Tibial artery (tissue), 4 donors: ENCODE measurements around the gene SNRPA1.

Experiments used
- DNase-seq, 2 donors: peaks; one replicate each; pipeline ENCODE4 v3.0.0-alpha.2; 2019
- H3K27ac ChIP-seq, 2 donors: fragments of 200-600 bp; sonication (generic) in 1 of 2; 1 replicate in 1 of 2; 2 replicates in 1 of 2; pipeline ENCODE4 v1.5.1; 2018 to 2019; ENCODE audit warnings: mild to moderate bottlenecking in 1 of 2
- H3K27me3 ChIP-seq, 2 donors: fragments of 200-600 bp; sonication (generic) in 1 of 2; one replicate each; pipeline versions ENCODE4 v1.5.1 to v1.6.0; 2016 to 2019
- H3K36me3 ChIP-seq, 3 donors: fragments of 200-600 bp; sonication (generic) in 2 of 3; one replicate each; pipeline ENCODE4 v1.5.1; 2016 to 2019; ENCODE audit warnings: mild to moderate bottlenecking in 2 of 3
- H3K4me1 ChIP-seq, 4 donors: fragments of 200-600 bp; sonication (generic) in 2 of 4; 1 replicate in 3 of 4; 2 replicates in 1 of 4; pipeline ENCODE4 v1.5.1; 2016 to 2019
- H3K4me3 ChIP-seq, 2 donors: fragments of 200-600 bp; sonication (generic) in 1 of 2; 1 replicate in 1 of 2; 2 replicates in 1 of 2; pipeline ENCODE4 v1.5.1; 2018 to 2019; ENCODE audit warnings: mild to moderate bottlenecking in 2 of 2
- H3K9me3 ChIP-seq, 3 donors: fragments of 200-600 bp; sonication (generic) in 1 of 3; one replicate each; pipeline ENCODE4 v1.5.1; 2016 to 2019
- intact Hi-C: fragments of 100-400 bp; cut with DNase I; formaldehyde crosslinking; loops from one replicate; pipeline ENCODE4 v1.15.0; 2023; ENCODE audit warnings: low total_unique reads
- TF ChIP-seq, protein P1 (sequence below), 2 experiments: fragments of 200-600 bp in 1 of 2; fragments of 450-650 bp in 1 of 2; IDR thresholded peaks; one replicate each; pipeline ENCODE4 v1.5.1; 2017 to 2019; ENCODE audit warnings: antibody characterized with exemption in 2 of 2, mild to moderate bottlenecking in 1 of 2, moderate library complexity in 1 of 2

The SNRPA1 gene

DNA sequence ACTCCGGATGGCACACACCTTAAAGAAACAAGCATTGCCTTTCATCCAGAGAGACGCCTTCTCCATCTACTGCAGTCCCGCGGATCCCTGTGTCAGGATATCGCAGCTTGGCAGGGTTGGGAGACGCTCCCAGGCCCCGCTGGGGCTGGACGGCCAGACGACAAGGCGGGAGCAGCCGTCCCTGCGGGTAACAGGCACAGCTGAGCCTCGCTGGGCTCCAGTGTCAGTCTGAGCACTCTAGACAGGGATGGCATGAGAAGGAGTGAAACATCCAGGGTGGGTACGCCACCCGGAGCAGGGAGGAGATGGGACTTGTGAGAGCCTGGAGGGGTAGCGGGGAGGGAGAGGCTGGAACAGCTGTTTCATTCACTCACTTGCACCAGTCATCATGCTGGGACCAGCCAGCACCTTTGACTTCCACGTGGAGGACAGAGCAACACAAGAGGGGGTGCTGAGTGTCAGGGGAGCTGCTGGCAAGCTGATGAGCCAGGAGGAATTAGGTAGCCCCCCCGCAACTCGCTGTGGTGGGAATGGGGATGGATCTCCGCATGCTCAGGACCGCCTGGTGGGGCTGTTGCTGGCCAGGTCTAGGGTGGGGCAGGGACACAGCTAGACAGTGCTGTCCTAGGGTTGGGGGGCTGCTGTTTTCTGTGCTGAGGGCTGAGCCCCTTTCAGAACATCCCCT lies 31.6 kb upstream of the SNRPA1 start:
- Histone ChIP-seq H3K4me3 (no peak overlapping the region), H3K36me3 (no peaks in the 10 kb centered on the region), H3K9me3 (no peaks in the 10 kb centered on the region), H3K27me3 (peaks cover 0 to 6% of the 10 kb centered on the region in 2 donors), H3K27ac (no peak overlapping the region), H3K4me1 (no peaks in the 10 kb centered on the region)
- TF ChIP-seq, protein P1, sequence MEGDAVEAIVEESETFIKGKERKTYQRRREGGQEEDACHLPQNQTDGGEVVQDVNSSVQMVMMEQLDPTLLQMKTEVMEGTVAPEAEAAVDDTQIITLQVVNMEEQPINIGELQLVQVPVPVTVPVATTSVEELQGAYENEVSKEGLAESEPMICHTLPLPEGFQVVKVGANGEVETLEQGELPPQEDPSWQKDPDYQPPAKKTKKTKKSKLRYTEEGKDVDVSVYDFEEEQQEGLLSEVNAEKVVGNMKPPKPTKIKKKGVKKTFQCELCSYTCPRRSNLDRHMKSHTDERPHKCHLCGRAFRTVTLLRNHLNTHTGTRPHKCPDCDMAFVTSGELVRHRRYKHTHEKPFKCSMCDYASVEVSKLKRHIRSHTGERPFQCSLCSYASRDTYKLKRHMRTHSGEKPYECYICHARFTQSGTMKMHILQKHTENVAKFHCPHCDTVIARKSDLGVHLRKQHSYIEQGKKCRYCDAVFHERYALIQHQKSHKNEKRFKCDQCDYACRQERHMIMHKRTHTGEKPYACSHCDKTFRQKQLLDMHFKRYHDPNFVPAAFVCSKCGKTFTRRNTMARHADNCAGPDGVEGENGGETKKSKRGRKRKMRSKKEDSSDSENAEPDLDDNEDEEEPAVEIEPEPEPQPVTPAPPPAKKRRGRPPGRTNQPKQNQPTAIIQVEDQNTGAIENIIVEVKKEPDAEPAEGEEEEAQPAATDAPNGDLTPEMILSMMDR (IDR thresholded peaks at IDR 0.05) = no peak
- peak in 1 of 2 donors; percentile 37 for DNase-seq
- intact Hi-C loops = no loop called here

DNA sequence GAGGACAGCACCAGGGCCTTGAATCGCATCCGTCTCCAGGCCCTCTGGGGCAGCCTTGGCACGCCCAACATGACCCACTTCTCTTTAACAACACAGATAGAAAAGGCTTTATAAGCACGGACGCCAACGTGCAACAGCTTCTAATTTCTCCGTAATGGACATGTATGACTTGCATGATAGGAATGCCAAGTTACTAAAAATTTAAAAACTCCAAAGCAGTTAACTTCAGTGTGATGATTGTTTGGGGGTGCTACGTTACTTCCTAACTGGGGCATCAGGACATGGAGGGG lies 30.9 kb upstream of the SNRPA1 start:
- H3K27ac ChIP-seq = no peak overlapping the region
- DNase-seq = no peak
- no peak overlapping the region for H3K4me3 ChIP-seq
- no peaks in the 10 kb centered on the region for H3K9me3 ChIP-seq
- TF ChIP-seq, protein P1 (IDR thresholded peaks at IDR 0.05) = no peak
- intact Hi-C loops = no loop called here
- no peaks in the 10 kb centered on the region for H3K36me3 ChIP-seq
- H3K27me3 ChIP-seq = peaks cover 0 to 7% of the 10 kb centered on the region in 2 donors
- H3K4me1 ChIP-seq = no peaks in the 10 kb centered on the region

- no peaks in the 10 kb centered on the region for H3K9me3 ChIP-seq
- TF ChIP-seq, protein P1 (IDR thresholded peaks at IDR 0.05) = no peak
- no peak overlapping the region for H3K4me3 ChIP-seq
- no peaks in the 10 kb centered on the region for H3K4me1 ChIP-seq
- H3K36me3 ChIP-seq = no peaks in the 10 kb centered on the region
- peak in 1 of 2 donors; percentile 39 for DNase-seq
- no peak overlapping the region for H3K27ac ChIP-seq
- H3K27me3 ChIP-seq = peaks cover 0 to 11% of the 10 kb centered on the region in 2 donors
- intact Hi-C loops = no loop called here
These were observed 30.4 kb upstream of the SNRPA1 start for GRCh38 chr15:101325263-101326025.

- H3K27ac ChIP-seq = no peak overlapping the region
- no peaks in the 10 kb centered on the region for H3K36me3 ChIP-seq
These were observed 29.6 kb upstream of the SNRPA1 start for GRCh38 chr15:101324524-101325177.

DNA sequence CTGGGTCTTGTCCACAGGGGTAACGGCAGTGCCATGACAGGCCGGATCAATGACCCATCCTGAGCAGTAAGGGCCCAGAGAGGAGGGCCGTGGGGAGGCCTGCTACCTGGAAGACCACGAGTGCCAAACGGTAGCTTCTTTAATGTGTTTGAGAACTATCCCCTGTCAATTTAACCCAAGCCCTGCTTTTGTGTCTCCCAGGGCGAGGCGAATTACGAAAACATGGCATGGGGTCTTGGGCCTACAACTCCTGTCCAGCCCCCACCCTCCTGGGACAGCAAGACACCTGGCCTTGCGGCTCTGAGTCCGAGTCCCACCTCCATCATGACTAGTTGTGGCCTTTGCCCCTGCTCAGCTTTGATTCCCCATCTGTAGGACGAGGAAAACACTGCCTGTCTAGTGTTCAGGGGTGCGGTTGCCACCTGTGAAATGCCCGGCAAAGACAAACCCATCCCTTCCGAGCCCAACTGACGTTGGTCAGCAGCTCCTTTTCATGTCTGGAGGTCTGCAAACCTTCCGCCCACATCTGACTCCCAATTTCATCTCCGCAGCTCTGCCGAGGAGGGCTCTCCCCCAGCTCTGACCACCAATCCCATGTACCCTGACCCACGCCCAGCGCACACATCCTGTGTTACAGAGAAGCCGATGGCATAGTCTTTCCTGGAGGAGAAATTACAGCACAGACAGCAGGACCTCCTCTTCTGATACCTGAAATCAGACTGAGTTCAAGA lies 28.9 kb upstream of the SNRPA1 start:
- Histone ChIP-seq H3K27ac (no peak overlapping the region), H3K27me3 (peaks cover 0 to 18% of the 10 kb centered on the region in 2 donors), H3K9me3 (no peaks in the 10 kb centered on the region), H3K4me1 (no peaks in the 10 kb centered on the region), H3K4me3 (no peak overlapping the region), H3K36me3 (no peaks in the 10 kb centered on the region)
- TF ChIP-seq, protein P1 (IDR thresholded peaks at IDR 0.05) = no peak
- intact Hi-C loops = no loop called here
- DNase-seq = peak in 1 of 2 donors; percentile 43

More at GRCh38 chr15:101324524-101325177, 29.6 kb upstream of the SNRPA1 start:
- intact Hi-C loops = no loop called here
- TF ChIP-seq, protein P1 (IDR thresholded peaks at IDR 0.05) = no peak
- peak in 1 of 2 donors; percentile 33 for DNase-seq
- Histone ChIP-seq H3K4me1 (no peaks in the 10 kb centered on the region), H3K4me3 (no peak overlapping the region), H3K9me3 (no peaks in the 10 kb centered on the region), H3K27me3 (peaks cover 0 to 14% of the 10 kb centered on the region in 2 donors)
